Measurements from ENCODE around the gene ZNF343. TPM values are rescaled to one million over a fixed set of nuclear protein-coding genes. Genes with fewer than 3 reads are reported as not detected.
A peak's percentile ranks its signal among the peaks of the same experiment; 100 is the strongest.

The ZNF343 gene
- total RNA-seq, 4 donors from 2014 or later, result 6.1 to 14.3 (median 12.7) TPM

GRCh38 chr20:2518096-2518495 is 9.4 kb upstream of the ZNF343 start:
- no peak for ATAC-seq
- H3K4me1 ChIP-seq, result no peaks in the 10 kb centered on the region
- in situ Hi-C loops (cut with MboI; ENCODE audit: low sequenced_read_pairs in 4 of 4), result loop anchor here in 1 of 4 donors (10.0 kb wide), 1 partner anchor 137 kb away; the partner anchor contains the start of gene NOP56
- H3K4me3 ChIP-seq, result no peak overlapping the region
- peaks cover 0 to 2% (median 0%) of the 10 kb centered on the region in 3 donors for H3K27me3 ChIP-seq
- H3K36me3 ChIP-seq, result no peaks in the 10 kb centered on the region
- intact Hi-C loops (cut with DNase I; ENCODE audit: low total_unique reads), result no loop called here
- H3K9me3 ChIP-seq, result no peaks in the 10 kb centered on the region
- no peak overlapping the region for H3K27ac ChIP-seq
- DNase-seq, result no peak
- TF ChIP-seq CTCF (IDR thresholded peaks at IDR 0.05 in 4 of 5, conservative IDR thresholded peaks at IDR 0.05 in 1 of 5), result no peak
- TF ChIP-seq POLR2A (IDR thresholded peaks at IDR 0.05), result no peak

GRCh38 chr20:2516399-2516798 is 7.7 kb upstream of the ZNF343 start:
- Histone ChIP-seq H3K36me3 (no peaks in the 10 kb centered on the region), H3K9me3 (no peaks in the 10 kb centered on the region), H3K27ac (no peak overlapping the region), H3K4me1 (no peaks in the 10 kb centered on the region), H3K4me3 (no peak overlapping the region), H3K27me3 (peaks cover 0 to 4% (median 0%) of the 10 kb centered on the region in 3 donors)
- TF ChIP-seq POLR2A (IDR thresholded peaks at IDR 0.05) (no peak), CTCF (IDR thresholded peaks at IDR 0.05 in 4 of 5, conservative IDR thresholded peaks at IDR 0.05 in 1 of 5) (no peak)
- DNase-seq (no peak), ATAC-seq (no peak)
- in situ Hi-C loops (cut with MboI; ENCODE audit: low sequenced_read_pairs in 4 of 4) (loop anchor here in 1 of 4 donors (10.0 kb wide), 1 partner anchor 138 kb away; the partner anchor contains the start of gene NOP56), intact Hi-C loops (cut with DNase I; ENCODE audit: low total_unique reads) (no loop called here)

GRCh38 chr20:2515203-2515602 is 6.5 kb upstream of the ZNF343 start:
- no peak for TF ChIP-seq POLR2A (IDR thresholded peaks at IDR 0.05)
- TF ChIP-seq CTCF (IDR thresholded peaks at IDR 0.05 in 4 of 5, conservative IDR thresholded peaks at IDR 0.05 in 1 of 5), result no peak
- Histone ChIP-seq H3K4me3 (no peak overlapping the region), H3K4me1 (no peaks in the 10 kb centered on the region), H3K27ac (no peak overlapping the region), H3K27me3 (peaks cover 0 to 4% (median 0%) of the 10 kb centered on the region in 3 donors), H3K9me3 (no peaks in the 10 kb centered on the region), H3K36me3 (no peaks in the 10 kb centered on the region)
- in situ Hi-C loops (cut with MboI; ENCODE audit: low sequenced_read_pairs in 4 of 4) (loop anchor here in 1 of 4 donors (10.0 kb wide), 1 partner anchor 140 kb away; the partner anchor contains the start of gene NOP56), intact Hi-C loops (cut with DNase I; ENCODE audit: low total_unique reads) (no loop called here)
- ATAC-seq (no peak), DNase-seq (no peak)

- intact Hi-C loops (cut with DNase I; ENCODE audit: low total_unique reads), result no loop called here
- peak overlapping the region; percentile 75 to 90 (median 82) for H3K4me3 ChIP-seq
- peaks cover 0 to 4% (median 0%) of the 10 kb centered on the region in 3 donors for H3K27me3 ChIP-seq
- no peak for DNase-seq
- H3K27ac ChIP-seq, result peak overlapping the region in 1 of 4 donors; percentile 90
- TF ChIP-seq CTCF (IDR thresholded peaks at IDR 0.05 in 4 of 5, conservative IDR thresholded peaks at IDR 0.05 in 1 of 5) (no peak), POLR2A (IDR thresholded peaks at IDR 0.05) (no peak)
- ATAC-seq, result no peak
- H3K9me3 ChIP-seq, result no peaks in the 10 kb centered on the region
- H3K36me3 ChIP-seq, result no peaks in the 10 kb centered on the region
- H3K4me1 ChIP-seq, result peaks cover 14 to 17% of the 10 kb centered on the region in 2 donors
- in situ Hi-C loops (cut with MboI; ENCODE audit: low sequenced_read_pairs in 4 of 4), result loop anchor here in 1 of 4 donors (10.0 kb wide), 1 partner anchor 145 kb away; the partner anchor contains the start of gene NOP56
Observed at GRCh38 chr20:2509794-2510193, 1.1 kb upstream of the ZNF343 start.

- ATAC-seq (no peak), DNase-seq (peak in 1 of 2 donors; percentile 16)
- H3K9me3 ChIP-seq, result no peaks in the 10 kb centered on the region
- intact Hi-C loops (cut with DNase I; ENCODE audit: low total_unique reads) (no loop called here), in situ Hi-C loops (cut with MboI; ENCODE audit: low sequenced_read_pairs in 4 of 4) (no loop called here)
- H3K4me3 ChIP-seq, result peak overlapping the region; percentile 75 to 90 (median 82)
- peak overlapping the region; percentile 90 to 98 (median 92) for H3K27ac ChIP-seq
- TF ChIP-seq POLR2A (IDR thresholded peaks at IDR 0.05), result no peak
- no peaks in the 10 kb centered on the region for H3K36me3 ChIP-seq
- peaks cover 0 to 4% (median 0%) of the 10 kb centered on the region in 3 donors for H3K27me3 ChIP-seq
- H3K4me1 ChIP-seq, result peaks cover 14 to 17% of the 10 kb centered on the region in 2 donors
Observed at GRCh38 chr20:2509468-2509781, 710 bp upstream of the ZNF343 start.
